GM18502 (cell line): ENCODE results near the gene MAPKAP1.
"Not testable (repeated sequence)": the region's sequence is repeated elsewhere in the genome, so short reads cannot be mapped to it uniquely, and the experiment has no call there.

Source experiments
- ATAC-seq: cut with Tn5 transposase; IDR thresholded peaks from one replicate; pipeline ENCODE4 v1.9.1; 2021; ENCODE audit warnings: mild to moderate bottlenecking; ENCODE audit not compliant: unreplicated experiment, poor library complexity

The MAPKAP1 gene

GRCh38 chr9:125407974-125408900 is 298.8 kb downstream of the MAPKAP1 start:
- ATAC-seq: peak; percentile 65

GRCh38 chr9:125407432-125407973 is 299.5 kb downstream of the MAPKAP1 start:
- no peak for ATAC-seq

- ATAC-seq: no peak
These were observed 300.3 kb downstream of the MAPKAP1 start for GRCh38 chr9:125406810-125407087.

- no peak for ATAC-seq
These were observed 300.8 kb downstream of the MAPKAP1 start for GRCh38 chr9:125405938-125406809.

GRCh38 chr9:125404733-125405132 is 302.3 kb downstream of the MAPKAP1 start:
- ATAC-seq: no peak

- ATAC-seq: no peak
These were observed 306.0 kb downstream of the MAPKAP1 start for GRCh38 chr9:125400725-125401716.

GRCh38 chr9:125400232-125400631 is 306.8 kb downstream of the MAPKAP1 start:
- not testable (repeated sequence) for ATAC-seq

GRCh38 chr9:125399666-125400065 is 307.3 kb downstream of the MAPKAP1 start:
- ATAC-seq: no peak

- ATAC-seq: no peak
These were observed 307.8 kb downstream of the MAPKAP1 start for GRCh38 chr9:125399165-125399564.

GRCh38 chr9:125398243-125398642 is 308.8 kb downstream of the MAPKAP1 start:
- no peak for ATAC-seq

GRCh38 chr9:125397736-125398135 is 309.3 kb downstream of the MAPKAP1 start:
- no peak for ATAC-seq

- no peak for ATAC-seq
These were observed 310.2 kb downstream of the MAPKAP1 start for GRCh38 chr9:125396799-125397198.

- ATAC-seq: no peak
These were observed 313.6 kb downstream of the MAPKAP1 start for GRCh38 chr9:125393426-125393825.

- no peak for ATAC-seq
These were observed 315.3 kb downstream of the MAPKAP1 start for GRCh38 chr9:125391704-125392103.

- no peak for ATAC-seq
These were observed 318.0 kb downstream of the MAPKAP1 start for GRCh38 chr9:125388978-125389377.

GRCh38 chr9:125387861-125388524 is 319.0 kb downstream of the MAPKAP1 start:
- ATAC-seq: no peak
